K562 (cell line): ENCODE data around the gene OOSP4A.

Experiments used
- BCL6 ChIP-seq: fragments of 250-450 bp; sonication (Bioruptor Pico); IDR thresholded peaks from 2 replicates; pipeline ENCODE4 v1.4.0; 2020
- CTCF ChIP-seq, 3 experiments: IDR thresholded peaks in 2 of 3; conservative IDR thresholded peaks in 1 of 3; 2 replicates each; pipeline ENCODE4 v1.5.1; 2011 to 2012; ENCODE audit warnings: low read length in 3 of 3, mild to moderate bottlenecking in 3 of 3, control low read depth in 2 of 3, improper control_type of control experiment in 1 of 3, inconsistent platforms in 1 of 3, low read depth in 1 of 3, mixed read lengths in 1 of 3, moderate library complexity in 1 of 3; ENCODE audit not compliant: insufficient read depth in 2 of 3
- DMBX1 ChIP-seq: fragments of 250-450 bp; sonication (Bioruptor Pico); IDR thresholded peaks from 2 replicates; pipeline ENCODE4 v1.8.0; 2022; ENCODE audit warnings: inconsistent platforms, mild to moderate bottlenecking, moderate library complexity, borderline replicate concordance
- FOXM1 ChIP-seq, 2 experiments: fragments of 450-650 bp in 1 of 2; sonication (generic) in 1 of 2; formaldehyde crosslinking in 1 of 2; IDR thresholded peaks; 2 replicates each; pipeline versions ENCODE4 v1.6.1 to v1.9.0; 2017 to 2022; ENCODE audit warnings: low read depth in 2 of 2, mild to moderate bottlenecking in 2 of 2, missing genetic modification reagents in 1 of 2, moderate library complexity in 1 of 2
- GTF2F1 ChIP-seq: IDR thresholded peaks from 2 replicates; pipeline ENCODE4 v1.6.1; 2011; ENCODE audit warnings: low read depth, low read length, improper control_type of control experiment
- JUNB ChIP-seq: fragments of 450-650 bp; formaldehyde crosslinking; conservative IDR thresholded peaks from 2 replicates; pipeline ENCODE4 v1.4.0; 2020; ENCODE audit warnings: mild to moderate bottlenecking
- KAT2B ChIP-seq: IDR thresholded peaks from one replicate; pipeline ENCODE4 v1.6.1; 2012; ENCODE audit warnings: low read depth, mild to moderate bottlenecking, control low read depth, inconsistent platforms, low read length, moderate library complexity
- NEUROD1 ChIP-seq: fragments of 150-350 bp; IDR thresholded peaks from 2 replicates; pipeline ENCODE4 v1.6.1; 2014; ENCODE audit warnings: borderline replicate concordance, low read length, low read depth; ENCODE audit not compliant: partially characterized antibody
- SNRNP70 ChIP-seq: fragments of 200-400 bp; formaldehyde crosslinking; optimal IDR thresholded peaks from 2 replicates; pipeline ENCODE3; 2017; ENCODE audit warnings: low read depth, low read length

GRCh38 chr11:59943997-59944714 lies 19.7 kb upstream of the OOSP4A start:
- TF ChIP-seq CTCF (IDR thresholded peaks at IDR 0.05 in 2 of 3, conservative IDR thresholded peaks at IDR 0.05 in 1 of 3; ENCODE audit: insufficient read depth in 2 of 3, low read depth in 1 of 3, low read length in 3 of 3) (no peak), SNRNP70 (no peak), KAT2B (no peak), JUNB (CRISPR knock-in tag) (no peak), GTF2F1 (no peak), FOXM1 (IDR thresholded peaks at IDR 0.05; ENCODE audit: low read depth) (no peak), FOXM1 (CRISPR knock-in tag; IDR thresholded peaks at IDR 0.05; ENCODE audit: low read depth) (no peak), NEUROD1 (no peak), BCL6 (CRISPR knock-in tag) (no peak), DMBX1 (CRISPR knock-in tag) (no peak)
